Fibroblast of skin of right biceps (primary cell): ENCODE measurements around the gene SERPINF2.
"Not testable (repeated sequence)": the region's sequence is repeated elsewhere in the genome, so short reads cannot be mapped to it uniquely, and the experiment has no call there.

Source experiments
- DNase-seq: peaks from one replicate; pipeline ENCODE4 v3.0.0-alpha.2; 2013

The SERPINF2 gene

DNA sequence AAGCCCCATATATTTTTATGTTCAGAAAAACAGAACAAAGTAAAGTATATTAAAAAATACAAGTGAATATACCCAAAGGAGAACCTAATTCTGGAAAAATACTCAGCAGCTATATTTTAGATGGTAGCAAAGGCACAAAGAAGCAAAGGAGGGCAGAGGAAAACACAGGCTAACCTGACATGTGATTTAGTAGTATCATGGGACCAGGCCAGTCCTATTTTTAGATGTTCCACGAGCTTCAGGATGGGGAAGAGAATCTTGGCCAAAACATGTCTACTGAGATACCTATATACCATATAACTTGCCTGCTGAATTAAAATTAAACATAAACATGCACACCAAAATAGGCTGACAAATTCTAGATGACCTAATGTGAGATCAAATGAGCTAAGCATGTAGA is 54.1 kb downstream of the SERPINF2 start:
- DNase-seq: no peak

DNA sequence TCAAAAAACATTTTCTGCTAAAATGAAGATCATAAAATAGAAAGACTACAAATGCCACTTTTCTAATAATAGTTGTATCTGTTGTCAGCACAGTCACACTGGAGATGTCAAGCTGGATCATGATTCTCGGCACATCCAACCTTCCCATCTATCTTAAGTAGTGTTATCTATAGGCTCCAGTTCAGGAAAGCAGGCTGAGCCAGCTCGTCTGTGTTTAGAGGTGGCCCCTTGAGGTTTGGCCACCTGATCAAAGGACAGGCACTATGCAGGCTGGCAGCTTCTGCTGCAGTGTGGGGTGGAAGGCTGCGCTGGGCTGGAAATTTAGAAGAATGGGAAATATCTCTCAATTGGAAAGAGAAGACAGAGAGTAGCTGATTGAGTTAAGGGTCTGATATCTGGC is 54.7 kb downstream of the SERPINF2 start:
- DNase-seq: no peak

DNA sequence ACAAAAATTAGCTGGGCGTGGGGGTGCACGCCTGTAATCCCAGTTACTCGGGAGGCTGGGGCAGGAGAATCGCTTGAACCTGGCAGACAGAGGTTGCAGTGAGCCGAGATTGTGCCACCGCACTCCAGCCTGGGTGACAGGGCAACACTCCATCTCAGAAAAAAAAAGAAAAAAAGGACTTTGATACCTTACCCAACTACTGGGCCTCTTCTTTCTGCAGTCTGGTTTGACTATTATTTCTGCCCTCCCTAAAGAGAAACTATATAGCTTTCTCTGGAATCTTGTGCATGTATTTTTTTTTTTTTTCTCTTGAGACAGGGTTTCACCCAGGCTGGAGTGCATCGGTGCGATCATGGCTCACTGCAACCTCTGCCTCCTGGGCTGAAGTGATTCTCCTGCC is 55.2 kb downstream of the SERPINF2 start:
- DNase-seq: not testable (repeated sequence)

DNA sequence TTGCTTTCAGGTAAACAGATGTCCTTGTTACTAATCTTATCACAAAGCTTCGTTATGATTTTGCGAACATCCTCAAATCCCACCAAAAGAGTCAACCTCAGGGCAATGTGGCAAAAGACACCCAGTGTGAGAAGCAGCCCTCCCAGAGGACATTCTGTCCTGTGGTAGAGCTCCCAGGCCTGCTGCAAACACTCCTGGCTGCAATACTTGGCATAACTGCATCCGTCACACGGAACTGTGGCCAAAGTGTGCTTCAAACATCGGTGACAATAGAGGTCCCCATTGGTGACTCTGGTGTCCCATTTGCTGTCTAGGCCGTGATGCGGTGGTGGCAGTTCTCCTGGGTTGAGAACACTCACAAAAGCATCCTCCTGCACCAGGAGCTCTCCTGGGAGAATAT is 57.6 kb downstream of the SERPINF2 start:
- no peak for DNase-seq

DNA sequence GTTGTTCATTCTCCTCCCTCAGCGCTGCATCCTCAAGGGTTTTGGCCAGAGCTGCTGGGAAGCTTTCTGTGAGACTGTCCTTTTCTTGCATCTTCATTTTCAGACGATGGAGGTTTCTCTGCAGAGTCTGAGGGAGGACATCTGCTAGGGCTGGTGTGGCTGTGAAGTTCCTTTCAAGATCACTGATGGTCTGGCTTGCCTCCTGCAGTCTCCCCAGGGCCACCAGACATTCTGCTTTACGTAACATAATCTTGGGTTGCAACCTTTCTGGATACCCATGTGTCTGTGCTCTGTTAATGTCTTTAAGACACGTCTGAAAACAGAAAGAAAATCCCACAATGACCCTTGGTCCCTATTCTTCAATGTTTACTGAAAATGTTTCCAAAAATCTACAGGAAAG is 58.0 kb downstream of the SERPINF2 start:
- DNase-seq: no peak

DNA sequence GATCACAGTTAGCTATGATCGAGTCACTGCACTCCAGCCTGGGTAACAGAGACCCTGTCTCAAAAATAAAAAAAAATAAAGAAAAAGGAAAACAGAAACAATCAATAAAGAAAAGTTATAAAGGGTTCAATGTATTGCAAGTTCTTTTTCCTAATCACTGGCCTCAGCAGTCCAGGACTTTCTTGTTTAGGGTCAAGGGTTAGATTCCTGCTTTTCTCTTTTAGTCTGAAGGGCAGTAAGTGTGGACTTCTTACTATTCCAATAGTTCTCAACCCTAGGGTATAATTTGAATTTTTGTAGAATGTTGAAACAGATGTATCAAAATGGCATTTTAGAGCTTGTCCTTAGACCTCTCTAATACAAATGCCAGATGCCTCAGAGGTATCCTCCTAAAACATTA is 59.8 kb downstream of the SERPINF2 start:
- DNase-seq: no peak

GRCh38 chr17:1803280-1803679 is 60.6 kb downstream of the SERPINF2 start:
- DNase-seq: no peak
